K562 (cell line): ENCODE results near the gene DGCR2. TPM values are rescaled to one million over a fixed set of nuclear protein-coding genes. Genes with fewer than 3 reads are reported as not detected.

Source experiments
- CBFB ChIP-seq: sonication (generic); formaldehyde crosslinking; IDR thresholded peaks from 2 replicates; pipeline ENCODE4 v1.4.0; 2020; ENCODE audit warnings: mild to moderate bottlenecking, missing genetic modification reagents
- CHD7 ChIP-seq: fragments of 200-600 bp; sonication (generic); IDR thresholded peaks from one replicate; pipeline ENCODE4 v1.6.1; 2012; ENCODE audit warnings: mild to moderate bottlenecking, low read depth, low read length, inconsistent platforms
- DPF2 ChIP-seq: fragments of 450-650 bp; IDR thresholded peaks from 2 replicates; pipeline ENCODE4 v1.6.1; 2016
- ELK1 ChIP-seq: sonication (generic); formaldehyde crosslinking; IDR thresholded peaks from 2 replicates; pipeline ENCODE4 v1.8.1; 2022; ENCODE audit warnings: missing genetic modification reagents
- ETV1 ChIP-seq: fragments of 450-650 bp; conservative IDR thresholded peaks from 2 replicates; pipeline ENCODE4 v1.6.1; 2016; ENCODE audit warnings: missing genetic modification characterization, control low read depth, low read depth, missing compliant biosample characterization
- GATA2 ChIP-seq: sonication (generic); formaldehyde crosslinking; IDR thresholded peaks from 2 replicates; pipeline ENCODE4 v1.4.0; 2020; ENCODE audit warnings: mild to moderate bottlenecking, missing genetic modification reagents
- HIVEP1 ChIP-seq: fragments of 250-450 bp; sonication (Bioruptor Pico); IDR thresholded peaks from 2 replicates; pipeline ENCODE4 v1.4.0; 2020; ENCODE audit warnings: mild to moderate bottlenecking
- MIER1 ChIP-seq: fragments of 450-650 bp; IDR thresholded peaks from 2 replicates; pipeline ENCODE4 v1.6.1; 2016; ENCODE audit warnings: antibody characterized with exemption, mild to moderate bottlenecking, low read depth
- NFE2L1 ChIP-seq: fragments of 450-650 bp; IDR thresholded peaks from 2 replicates; pipeline ENCODE4 v1.6.1; 2016; ENCODE audit warnings: missing genetic modification characterization, low read depth, mild to moderate bottlenecking, missing compliant biosample characterization, moderate library complexity, borderline replicate concordance
- PKNOX1 ChIP-seq: fragments of 450-650 bp; IDR thresholded peaks from 2 replicates; pipeline ENCODE4 v1.6.1; 2016
- SMAD1 ChIP-seq: fragments of 150-350 bp; IDR thresholded peaks from 2 replicates; pipeline ENCODE4 v1.6.1; 2014; ENCODE audit warnings: low read length, low read depth; ENCODE audit not compliant: partially characterized antibody
- SPI1 ChIP-seq: IDR thresholded peaks from 2 replicates; pipeline ENCODE4 v1.6.1; 2011; ENCODE audit warnings: low read depth, low read length, control low read depth, borderline replicate concordance
- ZNF165 ChIP-seq: fragments of 250-450 bp; sonication (Bioruptor Pico); IDR thresholded peaks from 2 replicates; pipeline ENCODE4 v1.4.0; 2020; ENCODE audit warnings: borderline replicate concordance
- ZNF232 ChIP-seq: sonication (generic); formaldehyde crosslinking; IDR thresholded peaks from 2 replicates; pipeline ENCODE4 v1.8.0; 2022; ENCODE audit warnings: mild to moderate bottlenecking, missing genetic modification reagents
- ZNF586 ChIP-seq: fragments of 450-650 bp; formaldehyde crosslinking; conservative IDR thresholded peaks from 2 replicates; pipeline ENCODE4 v1.4.0; 2020; ENCODE audit warnings: mild to moderate bottlenecking, moderate library complexity
- ZNF79 ChIP-seq: fragments of 250-450 bp; sonication (Bioruptor Pico); IDR thresholded peaks from 2 replicates; pipeline ENCODE4 v1.4.0; 2020; ENCODE audit warnings: low read depth, mild to moderate bottlenecking, moderate library complexity
- ZSCAN29 ChIP-seq: fragments of 450-650 bp; IDR thresholded peaks from 2 replicates; pipeline ENCODE4 v1.6.1; 2017
- polyA plus RNA-seq, 8 experiments: library from polyadenylated mRNA; depleted of rRNA in 4 of 8; stranded (reverse) in 5 of 8; unstranded in 3 of 8; fragments of >200 nt; fragmentation: Nextera tagmentation in 2 of 8; fragmentation: Illumina TruSeq in 1 of 8; extraction: Ambion mirVana in 2 of 8; extraction: Trizol in 1 of 8; gene quantifications; 2 replicates each; pipeline versions ENCODE4 v1.2.1 to v1.2.3, GENCODE V29; 2011 to 2014; ENCODE audit warnings: inconsistent platforms in 1 of 8, missing spikeins in 1 of 8
- total RNA-seq, 7 experiments: library from RNA; depleted of rRNA in 6 of 7; stranded (reverse); fragments of >200 nt in 6 of 7; fragmentation: Illumina TruSeq in 2 of 7; extraction: Trizol in 2 of 7; gene quantifications; 2 replicates each; pipeline versions ENCODE4 v1.2.1 to v1.2.3, GENCODE V29; 2011 to 2021; ENCODE audit warnings: low replicate concordance in 1 of 7

The DGCR2 gene
- total and polyA plus RNA-seq, 9 of the 15 experiments (the other 6 are each of a cell fraction or from before 2014, with no cell fraction given): 0.69 to 101 (median 56.4) TPM

GRCh38 chr22:19143967-19144400 lies 21.8 kb upstream of the DGCR2 start (continued):
- no peak for TF ChIP-seq ZNF79 (CRISPR knock-in tag)
- no peak for TF ChIP-seq CBFB (CRISPR knock-in tag)
- TF ChIP-seq NFE2L1 (tag): no peak
- TF ChIP-seq GATA2 (CRISPR knock-in tag): no peak
- TF ChIP-seq MIER1: peak; percentile 79
- no peak for TF ChIP-seq CHD7
- TF ChIP-seq ETV1: 0 out of 2 replicates have a peak, but pooled peaks have one; percentile 8
- TF ChIP-seq ELK1 (CRISPR knock-in tag): no peak
- TF ChIP-seq ZNF232: no peak
- TF ChIP-seq HIVEP1 (CRISPR knock-in tag): no peak
- peak; percentile 2 for TF ChIP-seq SMAD1
- TF ChIP-seq DPF2: 0 out of 2 replicates have a peak, but pooled peaks have one; percentile 21
- TF ChIP-seq SPI1: peak; percentile 31; the same call in 1 of the 2 replicates
- TF ChIP-seq PKNOX1: 0 out of 2 replicates have a peak, but pooled peaks have one; percentile 7
- 0 out of 2 replicates have a peak, but pooled peaks have one; percentile 18 for TF ChIP-seq ZNF165 (CRISPR knock-in tag)
- peak; percentile 63; the same call in 1 of the 2 replicates for TF ChIP-seq ZSCAN29
- no peak for TF ChIP-seq ZNF586 (CRISPR knock-in tag)
